ENCODE results near the gene PBX3. TPM values are rescaled to one million over a fixed set of nuclear protein-coding genes. Genes with fewer than 3 reads are reported as not detected.

PBX3 gene
- total RNA-seq, 2 experiments from 2014 or later, result 40.8 to 54.6 TPM

DNA sequence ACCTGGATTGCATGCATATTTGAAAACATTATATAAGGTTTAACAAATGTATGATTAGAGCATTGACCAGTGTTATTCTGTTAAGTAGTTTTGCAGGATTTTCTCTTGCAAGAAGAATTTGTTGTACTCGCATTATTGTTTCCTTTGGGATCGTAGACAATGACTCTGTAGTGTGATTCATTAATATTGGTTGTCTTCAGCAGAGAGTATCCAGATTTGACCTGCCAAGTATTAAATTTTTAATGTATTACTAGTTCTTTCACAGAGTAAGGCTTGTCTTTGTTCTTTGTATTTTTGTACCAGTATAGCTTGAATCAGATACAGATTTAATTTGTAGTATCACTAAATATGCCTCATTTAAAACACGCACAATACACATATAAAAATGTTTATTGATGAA, 155.0 kb downstream of the PBX3 start:
- ChIA-PET POLR2A (interaction anchor here (0.5 kb wide), 1 partner anchor 940 kb away, joined by 4 read pairs; no protein-coding TSS in a partner anchor), CTCF (ENCODE audit: unreplicated experiment) (no interaction called here)
- Histone ChIP-seq H2AFZ (ENCODE audit: low read length) (no peak overlapping the region), H3K79me2 (ENCODE audit: insufficient read depth, low read depth, low read length) (no peaks in the 10 kb centered on the region), H3K36me3 (ENCODE audit: insufficient read depth, low read length) (no peaks in the 10 kb centered on the region), H3K4me1 (ENCODE audit: insufficient read depth, low read length, poor library complexity, severe bottlenecking) (no peaks in the 10 kb centered on the region), H3K9me3 (ENCODE audit: low read length) (no peaks in the 10 kb centered on the region), H3K9me2 (ENCODE audit: insufficient read depth, low read length) (no peaks in the 10 kb centered on the region), H3K27ac (ENCODE audit: low read depth, low read length, poor library complexity, severe bottlenecking) (no peak overlapping the region), H3K4me2 (ENCODE audit: low read length) (no peak overlapping the region), H4K20me1 (ENCODE audit: insufficient read depth, low read length) (no peaks in the 10 kb centered on the region), H3K4me3 (ENCODE audit: low read depth, low read length, poor library complexity, severe bottlenecking) (no peak overlapping the region)
- BruUV-seq (replicated peaks), result no TSS peak
- TF ChIP-seq, protein P1, sequence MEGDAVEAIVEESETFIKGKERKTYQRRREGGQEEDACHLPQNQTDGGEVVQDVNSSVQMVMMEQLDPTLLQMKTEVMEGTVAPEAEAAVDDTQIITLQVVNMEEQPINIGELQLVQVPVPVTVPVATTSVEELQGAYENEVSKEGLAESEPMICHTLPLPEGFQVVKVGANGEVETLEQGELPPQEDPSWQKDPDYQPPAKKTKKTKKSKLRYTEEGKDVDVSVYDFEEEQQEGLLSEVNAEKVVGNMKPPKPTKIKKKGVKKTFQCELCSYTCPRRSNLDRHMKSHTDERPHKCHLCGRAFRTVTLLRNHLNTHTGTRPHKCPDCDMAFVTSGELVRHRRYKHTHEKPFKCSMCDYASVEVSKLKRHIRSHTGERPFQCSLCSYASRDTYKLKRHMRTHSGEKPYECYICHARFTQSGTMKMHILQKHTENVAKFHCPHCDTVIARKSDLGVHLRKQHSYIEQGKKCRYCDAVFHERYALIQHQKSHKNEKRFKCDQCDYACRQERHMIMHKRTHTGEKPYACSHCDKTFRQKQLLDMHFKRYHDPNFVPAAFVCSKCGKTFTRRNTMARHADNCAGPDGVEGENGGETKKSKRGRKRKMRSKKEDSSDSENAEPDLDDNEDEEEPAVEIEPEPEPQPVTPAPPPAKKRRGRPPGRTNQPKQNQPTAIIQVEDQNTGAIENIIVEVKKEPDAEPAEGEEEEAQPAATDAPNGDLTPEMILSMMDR (conservative IDR thresholded peaks at IDR 0.05; ENCODE audit: low read length), result no peak
- TF ChIP-seq EZH2phosphoT487 (IDR thresholded peaks at IDR 0.05; ENCODE audit: borderline replicate concordance, low read depth, low read length), result no peak
- no peak for DNase-seq (ENCODE audit: low spot score)
- intact Hi-C loops (cut with micrococcal nuclease; ENCODE audit: unreplicated experiment), result no loop called here

DNA sequence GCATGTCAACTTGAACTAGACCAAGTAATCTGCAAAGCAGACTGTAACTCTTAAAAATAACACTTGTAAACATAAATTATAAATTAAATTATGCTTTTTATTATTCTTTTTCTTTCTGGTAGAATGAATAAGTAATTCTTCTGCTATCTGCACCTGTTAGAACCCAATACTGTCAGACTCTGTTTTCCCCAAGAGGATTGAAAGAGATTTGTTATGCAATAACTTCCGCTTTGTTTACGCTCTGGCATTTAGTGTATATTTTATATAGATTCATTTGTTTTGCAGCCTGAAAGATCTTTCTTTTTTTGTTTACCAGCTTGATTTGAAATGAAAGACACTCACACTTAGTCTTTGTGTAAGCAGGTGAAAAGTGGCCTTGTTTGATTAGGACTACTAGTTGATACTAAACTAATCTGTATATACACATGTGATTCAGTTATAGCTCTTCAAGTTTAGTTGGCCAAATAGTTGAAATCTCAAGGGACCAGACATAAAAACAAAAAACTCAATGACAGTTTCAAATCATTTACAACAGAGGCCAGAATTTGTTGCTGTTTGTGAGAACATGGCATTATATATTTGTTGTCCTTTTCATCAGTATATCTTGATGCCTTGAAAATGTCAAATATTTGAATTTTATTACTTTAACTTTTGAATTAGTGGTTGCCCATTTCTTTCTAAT, 155.8 kb downstream of the PBX3 start:
- ChIA-PET CTCF (ENCODE audit: unreplicated experiment) (no interaction called here), POLR2A (no interaction called here)
- H4K20me1 ChIP-seq (ENCODE audit: insufficient read depth, low read length), result no peaks in the 10 kb centered on the region
- no TSS peak for BruUV-seq (replicated peaks)
- no peaks in the 10 kb centered on the region for H3K4me1 ChIP-seq (ENCODE audit: insufficient read depth, low read length, poor library complexity, severe bottlenecking)
- TF ChIP-seq EZH2phosphoT487 (IDR thresholded peaks at IDR 0.05; ENCODE audit: borderline replicate concordance, low read depth, low read length), result no peak
- TF ChIP-seq, protein P1 (conservative IDR thresholded peaks at IDR 0.05; ENCODE audit: low read length), result no peak
- H3K36me3 ChIP-seq (ENCODE audit: insufficient read depth, low read length), result no peaks in the 10 kb centered on the region
- no peak overlapping the region for H2AFZ ChIP-seq (ENCODE audit: low read length)
- no peaks in the 10 kb centered on the region for H3K9me3 ChIP-seq (ENCODE audit: low read length)
- no peak for DNase-seq (ENCODE audit: low spot score)
- H3K9me2 ChIP-seq (ENCODE audit: insufficient read depth, low read length), result no peaks in the 10 kb centered on the region
- no peaks in the 10 kb centered on the region for H3K79me2 ChIP-seq (ENCODE audit: insufficient read depth, low read depth, low read length)
- no peak overlapping the region for H3K27ac ChIP-seq (ENCODE audit: low read depth, low read length, poor library complexity, severe bottlenecking)
- intact Hi-C loops (cut with micrococcal nuclease; ENCODE audit: unreplicated experiment), result no loop called here
- no peak overlapping the region for H3K4me3 ChIP-seq (ENCODE audit: low read depth, low read length, poor library complexity, severe bottlenecking)
- H3K4me2 ChIP-seq (ENCODE audit: low read length), result no peak overlapping the region

DNA sequence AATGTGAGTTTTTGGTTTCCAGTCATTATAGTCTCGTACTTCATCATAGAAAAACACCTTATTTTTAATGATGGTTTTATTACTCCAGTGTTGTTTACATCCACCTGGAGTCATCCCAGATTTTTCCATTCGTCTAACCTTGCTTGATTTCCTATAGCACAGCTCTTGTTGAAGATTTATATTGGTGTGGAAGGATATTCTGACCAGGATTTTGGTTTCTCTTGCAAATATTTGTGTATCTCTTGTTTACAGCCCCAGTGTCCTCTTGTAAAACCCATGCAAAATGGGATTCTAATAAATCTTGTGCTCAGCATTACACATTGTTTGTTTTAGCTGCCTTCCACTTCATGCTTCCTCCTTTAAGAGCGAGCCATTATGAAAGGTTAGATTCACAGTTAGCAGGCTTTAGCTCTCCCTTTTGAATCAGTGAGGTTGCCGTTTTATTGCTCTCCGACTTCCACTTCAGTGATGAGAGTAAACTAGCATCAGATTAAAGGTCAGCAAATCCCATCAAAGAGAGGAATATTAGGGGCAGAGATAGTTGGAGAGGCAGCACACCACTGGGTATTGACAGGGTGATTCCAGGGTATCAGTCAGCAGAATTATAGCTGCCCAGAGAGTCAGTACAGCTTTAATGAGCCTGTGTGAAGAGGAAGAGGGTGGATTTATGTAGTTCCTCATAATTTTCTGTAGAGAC, 157.1 kb downstream of the PBX3 start:
- no peaks in the 10 kb centered on the region for H3K9me2 ChIP-seq (ENCODE audit: insufficient read depth, low read length)
- H3K9me3 ChIP-seq (ENCODE audit: low read length), result no peaks in the 10 kb centered on the region
- no peaks in the 10 kb centered on the region for H3K4me1 ChIP-seq (ENCODE audit: insufficient read depth, low read length, poor library complexity, severe bottlenecking)
- CTCF ChIA-PET (ENCODE audit: unreplicated experiment), result no interaction called here
- H2AFZ ChIP-seq (ENCODE audit: low read length), result no peak overlapping the region
- BruUV-seq (replicated peaks), result no TSS peak
- intact Hi-C loops (cut with micrococcal nuclease; ENCODE audit: unreplicated experiment), result no loop called here
- POLR2A ChIA-PET, result interaction anchor here (1.1 kb wide), 1 partner anchor 9 kb away, joined by 4 read pairs; no protein-coding TSS in a partner anchor
- no peaks in the 10 kb centered on the region for H3K79me2 ChIP-seq (ENCODE audit: insufficient read depth, low read depth, low read length)
- H3K27ac ChIP-seq (ENCODE audit: low read depth, low read length, poor library complexity, severe bottlenecking), result no peak overlapping the region
- H4K20me1 ChIP-seq (ENCODE audit: insufficient read depth, low read length), result no peaks in the 10 kb centered on the region
- H3K36me3 ChIP-seq (ENCODE audit: insufficient read depth, low read length), result no peaks in the 10 kb centered on the region
- H3K4me2 ChIP-seq (ENCODE audit: low read length), result no peak overlapping the region
- H3K4me3 ChIP-seq (ENCODE audit: low read depth, low read length, poor library complexity, severe bottlenecking), result no peak overlapping the region
- TF ChIP-seq EZH2phosphoT487 (IDR thresholded peaks at IDR 0.05; ENCODE audit: borderline replicate concordance, low read depth, low read length), result no peak
- TF ChIP-seq, protein P1 (conservative IDR thresholded peaks at IDR 0.05; ENCODE audit: low read length), result no peak
- no peak for DNase-seq (ENCODE audit: low spot score)

All from OCI-LY7 (cell line).